ENCODE results near the gene LBX1. TPM values are rescaled to one million over a fixed set of nuclear protein-coding genes. Genes with fewer than 3 reads are reported as not detected.
"Not testable (repeated sequence)": the region's sequence is repeated elsewhere in the genome, so short reads cannot be mapped to it uniquely, and the experiment has no call there.

LBX1 gene
- total RNA-seq, 2 donors from 2014 or later: not detected

DNA sequence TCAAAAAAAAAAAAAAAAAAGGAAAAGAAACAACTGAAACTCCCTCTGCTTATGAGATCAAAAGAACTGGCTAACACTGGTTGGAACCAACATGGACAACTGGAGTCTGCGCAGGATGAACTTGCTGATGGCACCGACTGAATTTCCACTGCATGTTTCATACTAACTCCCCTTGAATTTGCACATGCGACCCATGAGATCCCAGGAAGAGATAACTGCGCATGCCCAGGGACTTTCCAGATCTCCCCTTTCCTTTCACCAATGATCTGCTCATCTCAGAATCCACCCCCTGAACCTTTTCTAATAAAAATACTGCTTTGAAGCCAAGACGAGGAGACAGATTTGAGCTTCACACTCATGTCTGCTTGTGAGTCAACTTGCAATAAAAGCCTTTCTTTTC, 20.7 kb downstream of the LBX1 start:
- Mint-ChIP-seq H3K4me3 (no peak overlapping the region), H3K27me3 (ENCODE audit: insufficient read depth) (peaks cover 65% of the 10 kb centered on the region), H3K9me3 (no peaks in the 10 kb centered on the region), H3K27ac (no peak overlapping the region), H3K36me3 (ENCODE audit: low read depth) (no peaks in the 10 kb centered on the region), H3K4me1 (no peaks in the 10 kb centered on the region)
- 92 to 94% methylated on average over 5 of the region's 5 CpGs for WGBS, 2 experiments (ENCODE audit: insufficient coverage in 1 of 2, insufficient read length in 1 of 2)
- Histone ChIP-seq H3K9ac (ENCODE audit: extremely low read depth, low read length, poor library complexity, severe bottlenecking) (no peak overlapping the region), H3K4me1 (ENCODE audit: control insufficient read depth, insufficient read depth, low read length) (no peaks in the 10 kb centered on the region), H3K27me3 (ENCODE audit: control insufficient read depth, insufficient read depth, low read length, poor library complexity, severe bottlenecking) (peaks cover 57% of the 10 kb centered on the region), H3K27ac (ENCODE audit: low read depth, low read length) (no peak overlapping the region), H3K36me3 (ENCODE audit: control insufficient read depth, insufficient read depth, low read length) (no peaks in the 10 kb centered on the region), H3K4me3 (ENCODE audit: low read length) (no peak overlapping the region), H3K9me3 (ENCODE audit: control insufficient read depth, low read length) (no peaks in the 10 kb centered on the region)
- no peak for DNase-seq
- TF ChIP-seq, protein P1, sequence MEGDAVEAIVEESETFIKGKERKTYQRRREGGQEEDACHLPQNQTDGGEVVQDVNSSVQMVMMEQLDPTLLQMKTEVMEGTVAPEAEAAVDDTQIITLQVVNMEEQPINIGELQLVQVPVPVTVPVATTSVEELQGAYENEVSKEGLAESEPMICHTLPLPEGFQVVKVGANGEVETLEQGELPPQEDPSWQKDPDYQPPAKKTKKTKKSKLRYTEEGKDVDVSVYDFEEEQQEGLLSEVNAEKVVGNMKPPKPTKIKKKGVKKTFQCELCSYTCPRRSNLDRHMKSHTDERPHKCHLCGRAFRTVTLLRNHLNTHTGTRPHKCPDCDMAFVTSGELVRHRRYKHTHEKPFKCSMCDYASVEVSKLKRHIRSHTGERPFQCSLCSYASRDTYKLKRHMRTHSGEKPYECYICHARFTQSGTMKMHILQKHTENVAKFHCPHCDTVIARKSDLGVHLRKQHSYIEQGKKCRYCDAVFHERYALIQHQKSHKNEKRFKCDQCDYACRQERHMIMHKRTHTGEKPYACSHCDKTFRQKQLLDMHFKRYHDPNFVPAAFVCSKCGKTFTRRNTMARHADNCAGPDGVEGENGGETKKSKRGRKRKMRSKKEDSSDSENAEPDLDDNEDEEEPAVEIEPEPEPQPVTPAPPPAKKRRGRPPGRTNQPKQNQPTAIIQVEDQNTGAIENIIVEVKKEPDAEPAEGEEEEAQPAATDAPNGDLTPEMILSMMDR (conservative IDR thresholded peaks at IDR 0.05): no peak

DNA sequence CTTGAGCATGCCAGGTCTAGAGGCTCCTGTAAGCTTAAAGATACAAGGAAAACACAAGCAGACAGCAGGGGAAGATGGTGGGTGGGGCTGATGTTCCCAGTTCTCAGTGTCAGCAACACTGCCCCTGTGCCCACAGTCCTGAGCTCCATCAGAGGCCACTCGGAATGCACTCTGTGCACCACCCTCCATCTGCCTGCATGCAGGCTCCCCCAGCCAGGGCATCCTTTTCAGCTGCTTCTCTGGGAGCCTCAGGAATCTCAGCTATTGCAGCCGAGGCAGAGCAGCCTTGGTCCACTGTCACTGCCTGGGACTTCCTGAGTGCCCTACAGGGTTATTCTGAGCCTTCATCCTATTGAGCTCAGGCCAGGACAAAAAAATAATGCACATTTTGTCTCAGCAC, 22.2 kb downstream of the LBX1 start:
- peaks cover 53% of the 10 kb centered on the region for H3K27me3 Mint-ChIP-seq (ENCODE audit: insufficient read depth)
- TF ChIP-seq, protein P1 (conservative IDR thresholded peaks at IDR 0.05): no peak
- H3K4me1 ChIP-seq (ENCODE audit: control insufficient read depth, insufficient read depth, low read length): no peaks in the 10 kb centered on the region

DNA sequence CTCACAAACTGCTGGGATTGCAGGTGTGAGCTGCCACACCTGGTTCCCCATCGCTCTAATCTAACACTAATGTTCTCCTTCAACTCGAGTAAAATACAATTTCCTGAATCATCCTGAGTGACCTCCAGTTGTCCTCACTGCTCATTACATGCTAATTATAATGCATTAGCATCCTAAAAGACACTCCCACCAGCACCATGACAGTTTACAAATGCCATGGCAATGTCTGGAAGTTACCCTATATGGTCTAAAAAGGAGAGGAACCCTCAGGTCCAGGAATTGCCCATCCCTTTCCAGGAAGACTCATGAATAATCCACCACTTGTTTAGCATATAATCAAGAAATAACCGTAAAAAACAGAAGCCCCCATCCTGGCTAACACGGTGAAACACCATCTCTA, 26.6 kb downstream of the LBX1 start:
- not testable (repeated sequence) for H3K27ac ChIP-seq (ENCODE audit: low read depth, low read length); H3K36me3 Mint-ChIP-seq (ENCODE audit: low read depth); H3K27me3 ChIP-seq (ENCODE audit: control insufficient read depth, insufficient read depth, low read length, poor library complexity, severe bottlenecking); H3K27ac Mint-ChIP-seq; H3K4me3 ChIP-seq (ENCODE audit: low read length); H3K4me1 ChIP-seq (ENCODE audit: control insufficient read depth, insufficient read depth, low read length); DNase-seq; H3K9ac ChIP-seq (ENCODE audit: extremely low read depth, low read length, poor library complexity, severe bottlenecking); H3K9me3 Mint-ChIP-seq; H3K4me1 Mint-ChIP-seq; H3K4me3 Mint-ChIP-seq; H3K36me3 ChIP-seq (ENCODE audit: control insufficient read depth, insufficient read depth, low read length); H3K9me3 ChIP-seq (ENCODE audit: control insufficient read depth, low read length)
- H3K27me3 Mint-ChIP-seq (ENCODE audit: insufficient read depth): peaks cover 17% of the 10 kb centered on the region
- 75 to 83% methylated on average over 2 to 4 of the region's 4 CpGs for WGBS, 2 experiments (ENCODE audit: insufficient coverage in 1 of 2, insufficient read length in 1 of 2)

More for the DNA sequence above, 22.2 kb downstream of the LBX1 start:
- Histone ChIP-seq H3K27ac (ENCODE audit: low read depth, low read length) (no peak overlapping the region), H3K36me3 (ENCODE audit: control insufficient read depth, insufficient read depth, low read length) (no peaks in the 10 kb centered on the region), H3K27me3 (ENCODE audit: control insufficient read depth, insufficient read depth, low read length, poor library complexity, severe bottlenecking) (peaks cover 42% of the 10 kb centered on the region), H3K9me3 (ENCODE audit: control insufficient read depth, low read length) (no peaks in the 10 kb centered on the region), H3K4me3 (ENCODE audit: low read length) (no peak overlapping the region), H3K9ac (ENCODE audit: extremely low read depth, low read length, poor library complexity, severe bottlenecking) (no peak overlapping the region)
- Mint-ChIP-seq H3K27ac (no peak overlapping the region), H3K4me1 (no peaks in the 10 kb centered on the region), H3K9me3 (peaks cover 2% of the 10 kb centered on the region), H3K36me3 (ENCODE audit: low read depth) (no peaks in the 10 kb centered on the region), H3K4me3 (no peak overlapping the region)
- DNase-seq: peak; percentile 47
- WGBS, 2 experiments (ENCODE audit: insufficient coverage in 1 of 2, insufficient read length in 1 of 2): 57 to 76% methylated on average over 1 to 2 of the region's 2 CpGs

DNA sequence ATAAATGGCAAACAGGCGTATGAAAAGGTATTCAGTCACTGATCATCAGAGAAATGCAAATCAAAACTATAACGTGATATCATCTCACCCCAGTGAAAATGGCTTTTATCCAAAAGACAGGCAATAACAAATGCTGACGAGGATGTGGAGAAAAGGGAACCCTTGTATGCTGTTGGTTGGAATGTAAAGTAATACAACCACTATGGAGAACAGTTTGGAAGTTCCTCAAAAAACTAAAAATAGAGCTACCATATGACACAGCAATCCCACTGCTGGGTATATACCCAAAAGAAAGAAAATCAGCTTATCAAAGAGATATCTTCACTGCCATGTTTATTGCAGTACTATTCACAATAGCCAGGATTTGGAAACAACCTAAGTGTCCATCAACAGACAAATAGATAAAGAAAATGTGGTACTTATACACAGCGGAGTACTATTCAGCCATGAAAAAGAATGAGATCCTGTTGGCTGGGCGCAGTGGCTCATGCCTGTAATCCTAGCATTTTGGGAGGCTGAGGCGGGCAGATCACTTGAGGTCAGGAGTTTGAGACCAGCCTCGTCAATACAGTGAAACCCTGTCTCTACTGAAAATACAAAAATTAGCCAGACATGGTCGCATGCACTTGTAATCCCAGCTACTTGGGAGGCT, 30.8 kb downstream of the LBX1 start:
- WGBS, 2 experiments (ENCODE audit: insufficient coverage in 1 of 2, insufficient read length in 1 of 2): 87 to 94% methylated on average over 6 to 8 of the region's 8 CpGs
- H3K9me3 ChIP-seq (ENCODE audit: control insufficient read depth, low read length); H3K27me3 Mint-ChIP-seq (ENCODE audit: insufficient read depth); H3K9ac ChIP-seq (ENCODE audit: extremely low read depth, low read length, poor library complexity, severe bottlenecking); H3K36me3 ChIP-seq (ENCODE audit: control insufficient read depth, insufficient read depth, low read length); H3K9me3 Mint-ChIP-seq; H3K36me3 Mint-ChIP-seq (ENCODE audit: low read depth); H3K4me1 ChIP-seq (ENCODE audit: control insufficient read depth, insufficient read depth, low read length); H3K4me3 Mint-ChIP-seq; H3K27ac ChIP-seq (ENCODE audit: low read depth, low read length); H3K4me3 ChIP-seq (ENCODE audit: low read length); H3K27me3 ChIP-seq (ENCODE audit: control insufficient read depth, insufficient read depth, low read length, poor library complexity, severe bottlenecking); H3K4me1 Mint-ChIP-seq; H3K27ac Mint-ChIP-seq; DNase-seq: not testable (repeated sequence)

Measured in endodermal cell (in vitro differentiated cells).